H9 (cell line): Measurements from ENCODE around the gene ADAM33. TPM values are rescaled to one million over a fixed set of nuclear protein-coding genes. Genes with fewer than 3 reads are reported as not detected.

Source experiments
- DNase-seq: peaks from one replicate; pipeline ENCODE4 v3.0.0-alpha.2; 2017
- H2AFZ ChIP-seq: one replicate; pipeline ENCODE4 v1.6.1; 2013; ENCODE audit warnings: mild to moderate bottlenecking, low read length, control low read depth, moderate library complexity
- H2AK5ac ChIP-seq: 2 replicates; pipeline ENCODE4 v1.6.1; 2013; ENCODE audit warnings: low read length, control low read depth, mixed read lengths; ENCODE audit not compliant: insufficient read length
- H2BK120ac ChIP-seq: one replicate; pipeline ENCODE4 v1.6.1; 2013; ENCODE audit warnings: low read depth, mild to moderate bottlenecking, low read length, control low read depth, inconsistent platforms; ENCODE audit not compliant: poor library complexity, severe bottlenecking
- H2BK12ac ChIP-seq: 2 replicates; pipeline ENCODE4 v1.6.1; 2013; ENCODE audit warnings: low read length, control low read depth, mixed read lengths, low read depth; ENCODE audit not compliant: insufficient read length
- H2BK15ac ChIP-seq: 2 replicates; pipeline ENCODE4 v1.6.1; 2013; ENCODE audit warnings: low read depth, low read length, control low read depth
- H2BK20ac ChIP-seq: one replicate; pipeline ENCODE4 v1.6.1; 2013; ENCODE audit warnings: low read depth, mild to moderate bottlenecking, low read length, control low read depth, inconsistent platforms; ENCODE audit not compliant: poor library complexity, severe bottlenecking
- H2BK5ac ChIP-seq: 2 replicates; pipeline ENCODE4 v1.6.1; 2013; ENCODE audit warnings: low read length, control low read depth, mixed read lengths; ENCODE audit not compliant: insufficient read length
- H3K14ac ChIP-seq: 2 replicates; pipeline ENCODE4 v1.6.1; 2013; ENCODE audit warnings: low read length, control low read depth; ENCODE audit not compliant: insufficient read depth
- H3K18ac ChIP-seq: 2 replicates; pipeline ENCODE4 v1.6.1; 2013; ENCODE audit warnings: low read depth, mild to moderate bottlenecking, mixed read lengths, low read length, control low read depth; ENCODE audit not compliant: insufficient read length
- H3K23ac ChIP-seq: 2 replicates; pipeline ENCODE4 v1.6.1; 2013; ENCODE audit warnings: low read length, control low read depth, mixed read lengths, low read depth; ENCODE audit not compliant: insufficient read length
- H3K23me2 ChIP-seq: 2 replicates; pipeline ENCODE4 v1.6.1; 2013; ENCODE audit warnings: low read depth, mild to moderate bottlenecking, mixed read lengths, low read length, control low read depth; ENCODE audit not compliant: insufficient read length, poor library complexity, severe bottlenecking
- H3K27ac ChIP-seq: 2 replicates; pipeline ENCODE4 v1.5.1; 2013; ENCODE audit warnings: low read length, control low read depth, mixed read lengths, low read depth; ENCODE audit not compliant: insufficient read length
- H3K27me3 ChIP-seq: 2 replicates; pipeline ENCODE4 v1.6.1; 2013; ENCODE audit warnings: low read length, control low read depth, inconsistent platforms; ENCODE audit not compliant: insufficient read depth
- H3K4ac ChIP-seq: 2 replicates; pipeline ENCODE4 v1.6.1; 2013; ENCODE audit warnings: low read depth, mild to moderate bottlenecking, control low read depth, inconsistent platforms, low read length, moderate library complexity
- H3K4me1 ChIP-seq: 2 replicates; pipeline ENCODE4 v1.6.1; 2013; ENCODE audit warnings: low read length, control low read depth, inconsistent platforms; ENCODE audit not compliant: insufficient read depth
- H3K4me2 ChIP-seq: 2 replicates; pipeline ENCODE4 v1.6.1; 2013; ENCODE audit warnings: low read length, control low read depth, mixed read lengths; ENCODE audit not compliant: insufficient read length, insufficient read depth
- H3K56ac ChIP-seq: 2 replicates; pipeline ENCODE4 v1.6.1; 2013; ENCODE audit warnings: low read depth, mild to moderate bottlenecking, mixed read lengths, low read length, control low read depth; ENCODE audit not compliant: insufficient read length
- H3K79me1 ChIP-seq: 2 replicates; pipeline ENCODE4 v1.6.1; 2013; ENCODE audit warnings: low read depth, mild to moderate bottlenecking, moderate library complexity, low read length, control low read depth, inconsistent platforms; ENCODE audit not compliant: insufficient read depth, poor library complexity, severe bottlenecking
- H3K79me2 ChIP-seq: 2 replicates; pipeline ENCODE4 v1.6.1; 2013; ENCODE audit warnings: low read length, control low read depth, inconsistent platforms; ENCODE audit not compliant: insufficient read depth
- H3K9ac ChIP-seq: 2 replicates; pipeline ENCODE4 v1.6.1; 2013; ENCODE audit warnings: low read length, control low read depth, mixed read lengths; ENCODE audit not compliant: insufficient read length; ENCODE audit errors: extremely low read depth
- H3K9me3 ChIP-seq: one replicate; pipeline ENCODE4 v1.6.1; 2013; ENCODE audit warnings: low read depth, low read length, inconsistent platforms; ENCODE audit not compliant: control insufficient read depth
- H3T11ph ChIP-seq: one replicate; pipeline ENCODE4 v1.6.1; 2013; ENCODE audit warnings: mild to moderate bottlenecking, low read length, control low read depth, inconsistent platforms
- H4K20me1 ChIP-seq: one replicate; pipeline ENCODE4 v1.6.1; 2013; ENCODE audit not compliant: control insufficient read depth, insufficient read length, insufficient read depth
- H4K5ac ChIP-seq: 2 replicates; pipeline ENCODE4 v1.6.1; 2013; ENCODE audit warnings: low read depth, mild to moderate bottlenecking, mixed read lengths, low read length, control low read depth; ENCODE audit not compliant: insufficient read length
- H4K8ac ChIP-seq: replicated peaks from 2 replicates; pipeline ENCODE4 v1.6.1; 2013; ENCODE audit warnings: low read length, control low read depth, mixed read lengths, low read depth; ENCODE audit not compliant: insufficient read length
- H4K91ac ChIP-seq: 2 replicates; pipeline ENCODE4 v1.6.1; 2013; ENCODE audit warnings: low read depth, mild to moderate bottlenecking, moderate library complexity, mixed read lengths, low read length, control low read depth; ENCODE audit not compliant: insufficient read length
- H3K27ac Mint-ChIP-seq, 3 experiments: 2 replicates in 2 of 3; 3 replicates in 1 of 3; pipeline ENCODE4 v1.8.0; 2020 to 2021; ENCODE audit warnings: mixed read lengths in 3 of 3, mild to moderate bottlenecking in 1 of 3, moderate library complexity in 1 of 3
- H3K27me3 Mint-ChIP-seq: 2 replicates; pipeline ENCODE4 v1.8.0; 2021; ENCODE audit warnings: low read depth, mild to moderate bottlenecking, moderate library complexity, mixed read lengths
- H3K36me3 Mint-ChIP-seq, 3 experiments: 2 replicates in 2 of 3; 3 replicates in 1 of 3; pipeline ENCODE4 v1.8.0; 2020 to 2021; ENCODE audit warnings: low read depth in 3 of 3, mixed read lengths in 3 of 3; ENCODE audit not compliant: insufficient read depth in 1 of 3
- H3K4me1 Mint-ChIP-seq, 2 experiments: 2 replicates each; pipeline ENCODE4 v1.8.0; 2020; ENCODE audit warnings: mixed read lengths in 2 of 2
- H3K4me3 Mint-ChIP-seq, 2 experiments: 2 replicates in 1 of 2; 3 replicates in 1 of 2; pipeline ENCODE4 v1.8.0; 2020 to 2021; ENCODE audit warnings: mild to moderate bottlenecking in 2 of 2, mixed read lengths in 2 of 2, moderate library complexity in 1 of 2
- H3K9me3 Mint-ChIP-seq, 2 experiments: 2 replicates in 1 of 2; 3 replicates in 1 of 2; pipeline ENCODE4 v1.8.0; 2020; ENCODE audit warnings: mild to moderate bottlenecking in 2 of 2, mixed read lengths in 2 of 2, moderate library complexity in 1 of 2
- WGBS: extraction: QIAGEN DNeasy Blood & Tissue Kit; methylation state at CpG from one replicate; pipeline ENCODE4 v1.1.7; 2013; ENCODE audit warnings: missing lambda C conversion rate, low lambda C conversion rate, mixed read lengths; ENCODE audit not compliant: insufficient read length; ENCODE audit errors: extremely low coverage; 5-methylcytosine and 5-hydroxymethylcytosine counted together
- total RNA-seq: library from RNA; stranded (reverse); gene quantifications from 2 replicates; pipeline ENCODE4 v1.2.1, GENCODE V29; 2021
- TF ChIP-seq, protein P1 (sequence below): fragments of 200-600 bp; sonication (generic); conservative IDR thresholded peaks from 3 replicates; pipeline ENCODE4 v1.8.0; 2021; ENCODE audit warnings: antibody characterized with exemption, mild to moderate bottlenecking

The ADAM33 gene
- total RNA-seq, 1 experiment from 2014 or later = 4.0 TPM

DNA sequence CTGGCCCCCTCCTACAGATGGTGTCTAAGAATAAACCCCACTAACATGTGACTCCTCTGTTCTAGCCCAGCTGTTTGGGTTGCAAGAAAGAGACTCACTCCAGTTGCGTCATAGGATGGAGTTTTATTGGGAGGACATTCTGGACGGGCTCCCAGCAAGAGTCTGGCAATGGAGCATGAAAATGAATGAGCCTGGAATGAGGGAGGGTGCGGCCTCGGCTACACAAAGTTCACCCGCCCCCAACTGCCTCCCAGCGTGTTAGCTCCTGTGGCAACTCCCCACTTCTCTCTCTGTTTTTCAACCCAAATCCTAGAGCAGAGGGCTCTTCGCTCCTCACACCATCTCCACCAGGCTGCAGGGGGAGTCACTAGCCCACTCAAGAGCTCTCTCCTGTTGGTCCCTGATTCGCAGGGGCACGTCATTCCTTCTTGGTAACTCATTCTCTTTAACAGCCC is 5.1 kb upstream of the ADAM33 start:
- Histone ChIP-seq H3K56ac (no peak overlapping the region), H3K23me2 (peaks cover 5% of the 10 kb centered on the region), H3K4ac (no peak overlapping the region), H2BK15ac (no peak overlapping the region), H3K9me3 (no peaks in the 10 kb centered on the region), H3K79me2 (no peaks in the 10 kb centered on the region), H3K27ac (no peak overlapping the region), H3K9ac (no peak overlapping the region), H4K20me1 (no peaks in the 10 kb centered on the region), H2BK12ac (no peak overlapping the region), H3K4me2 (no peak overlapping the region), H2BK20ac (no peak overlapping the region), H2AFZ (no peak overlapping the region), H2BK5ac (no peak overlapping the region), H3K23ac (no peak overlapping the region), H2BK120ac (no peak overlapping the region), H3T11ph (no peak overlapping the region), H4K8ac (no peak overlapping the region), H3K14ac (no peak overlapping the region), H4K91ac (no peak overlapping the region), H3K27me3 (no peaks in the 10 kb centered on the region; the same call in 1 of the 2 replicates), H4K5ac (no peak overlapping the region), H3K18ac (no peak overlapping the region), H3K79me1 (no peaks in the 10 kb centered on the region), H3K4me1 (peaks cover 4% of the 10 kb centered on the region; the same call in 1 of the 2 replicates), H2AK5ac (no peak overlapping the region)
- no peaks in the 10 kb centered on the region for H3K36me3 Mint-ChIP-seq
- WGBS = no CpG with 5 or more reads among the region's 9 CpGs
- H3K27me3 Mint-ChIP-seq = peaks cover 42% of the 10 kb centered on the region
- no peaks in the 10 kb centered on the region for H3K9me3 Mint-ChIP-seq
- no peak for DNase-seq
- TF ChIP-seq, protein P1, sequence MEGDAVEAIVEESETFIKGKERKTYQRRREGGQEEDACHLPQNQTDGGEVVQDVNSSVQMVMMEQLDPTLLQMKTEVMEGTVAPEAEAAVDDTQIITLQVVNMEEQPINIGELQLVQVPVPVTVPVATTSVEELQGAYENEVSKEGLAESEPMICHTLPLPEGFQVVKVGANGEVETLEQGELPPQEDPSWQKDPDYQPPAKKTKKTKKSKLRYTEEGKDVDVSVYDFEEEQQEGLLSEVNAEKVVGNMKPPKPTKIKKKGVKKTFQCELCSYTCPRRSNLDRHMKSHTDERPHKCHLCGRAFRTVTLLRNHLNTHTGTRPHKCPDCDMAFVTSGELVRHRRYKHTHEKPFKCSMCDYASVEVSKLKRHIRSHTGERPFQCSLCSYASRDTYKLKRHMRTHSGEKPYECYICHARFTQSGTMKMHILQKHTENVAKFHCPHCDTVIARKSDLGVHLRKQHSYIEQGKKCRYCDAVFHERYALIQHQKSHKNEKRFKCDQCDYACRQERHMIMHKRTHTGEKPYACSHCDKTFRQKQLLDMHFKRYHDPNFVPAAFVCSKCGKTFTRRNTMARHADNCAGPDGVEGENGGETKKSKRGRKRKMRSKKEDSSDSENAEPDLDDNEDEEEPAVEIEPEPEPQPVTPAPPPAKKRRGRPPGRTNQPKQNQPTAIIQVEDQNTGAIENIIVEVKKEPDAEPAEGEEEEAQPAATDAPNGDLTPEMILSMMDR = no peak
- H3K27ac Mint-ChIP-seq = no peak overlapping the region
- no peak overlapping the region for H3K4me3 Mint-ChIP-seq
- H3K4me1 Mint-ChIP-seq = peaks cover 14 to 24% of the 10 kb centered on the region in 2 experiments
